Measurements from ENCODE around the gene PPP1R7. TPM values are rescaled to one million over a fixed set of nuclear protein-coding genes. Genes with fewer than 3 reads are reported as not detected.

The PPP1R7 gene
- total and polyA plus RNA-seq, 9 of the 15 experiments (the other 6 are each of a cell fraction or from before 2014, with no cell fraction given) = 37.5 to 75.0 (median 50.5) TPM

GRCh38 chr2:241225545-241225944, 75.3 kb downstream of the PPP1R7 start:
- H3K9me1 ChIP-seq (ENCODE audit: control insufficient read depth, insufficient read depth, low read length) = peaks cover 8% of the 10 kb centered on the region
- FAIRE-seq (no peak), ATAC-seq (no peak), DNase-seq (ENCODE audit: extremely low read depth in 1 of 4, low spot score in 3 of 4) (no peak)
- no peak overlapping the region for H3K27ac ChIP-seq (ENCODE audit: extremely low read depth, low read depth, low read length)
- no peak overlapping the region for H2AFZ ChIP-seq (ENCODE audit: low read depth, low read length)
- peaks cover 46% of the 10 kb centered on the region; the same call in 2 of the 3 replicates for H3K36me3 ChIP-seq (ENCODE audit: control insufficient read depth, insufficient read depth, low read length)
- BruUV-seq (replicated peaks) = no TSS peak
- H3K4me1 ChIP-seq (replicated peaks in 1 of 2; ENCODE audit: control insufficient read depth in 2 of 2, insufficient read depth in 2 of 2, low read length in 2 of 2) = peaks cover 2 to 31% of the 10 kb centered on the region in 2 experiments; a peak in 3 of 5 replicates
- no peak overlapping the region for H3K4me2 ChIP-seq (ENCODE audit: insufficient read depth, low read length)
- no peaks in the 10 kb centered on the region for H3K9me3 ChIP-seq (replicated peaks; ENCODE audit: control insufficient read depth, insufficient read depth, low read depth, low read length)
- H3K4me3 ChIP-seq = no peak overlapping the region
- no peak for TF ChIP-seq MTA2 (IDR thresholded peaks at IDR 0.05; ENCODE audit: low read depth)
- TF ChIP-seq HNRNPUL1 (IDR thresholded peaks at IDR 0.05; ENCODE audit: low read length) = no peak
- 0 out of 2 replicates have a peak, but pooled peaks have one; percentile 28 for TF ChIP-seq POLR2G (IDR thresholded peaks at IDR 0.05; ENCODE audit: low read depth, low read length)
- intact Hi-C loops (cut with micrococcal nuclease) = no loop called here
- WGBS (ENCODE audit: insufficient coverage, low coverage, missing lambda C conversion rate) = 98% methylated on average over 14 of the region's 16 CpGs
- no peaks in the 10 kb centered on the region for H3K27me3 ChIP-seq (ENCODE audit: control insufficient read depth in 2 of 2, insufficient read depth in 2 of 2, low read length in 2 of 2)
- no peak overlapping the region for H3K9ac ChIP-seq (ENCODE audit: insufficient read depth in 1 of 2, low read depth in 2 of 2, low read length in 2 of 2)
- H4K20me1 ChIP-seq (replicated peaks; ENCODE audit: control insufficient read depth, insufficient read depth, low read length) = peaks cover 11% of the 10 kb centered on the region; the same call in 1 of the 2 replicates
- H3K79me2 ChIP-seq (ENCODE audit: control insufficient read depth, insufficient read depth, low read length) = peaks cover 2% of the 10 kb centered on the region; the same call in 2 of the 3 replicates
- CTCF ChIA-PET (ENCODE audit: low intra/inter-chr PET ratio) = no interaction called here
- in situ Hi-C loops (cut with MboI) = no loop called here
- POLR2A ChIA-PET = interaction anchor here (0.5 to 1.3 kb wide), 4 partner anchors 9 to 244 kb away, joined by 3 to 7 read pairs (median 3); no protein-coding TSS in a partner anchor

- ATAC-seq (no peak), FAIRE-seq (no peak), DNase-seq (ENCODE audit: extremely low read depth in 1 of 4, low spot score in 3 of 4) (no peak)
- no peak overlapping the region for H3K4me3 ChIP-seq
- no peaks in the 10 kb centered on the region for H3K9me3 ChIP-seq (replicated peaks; ENCODE audit: control insufficient read depth, insufficient read depth, low read depth, low read length)
- intact Hi-C loops (cut with micrococcal nuclease) = no loop called here
- H3K9me1 ChIP-seq (ENCODE audit: control insufficient read depth, insufficient read depth, low read length) = peaks cover 8% of the 10 kb centered on the region
- in situ Hi-C loops (cut with MboI) = no loop called here
- no peak overlapping the region for H3K9ac ChIP-seq (ENCODE audit: insufficient read depth in 1 of 2, low read depth in 2 of 2, low read length in 2 of 2)
- H3K36me3 ChIP-seq (ENCODE audit: control insufficient read depth, insufficient read depth, low read length) = peaks cover 50% of the 10 kb centered on the region; the same call in 2 of the 3 replicates
- H3K79me2 ChIP-seq (ENCODE audit: control insufficient read depth, insufficient read depth, low read length) = no peaks in the 10 kb centered on the region
- no TSS peak for BruUV-seq (replicated peaks)
- peaks cover 11% of the 10 kb centered on the region; the same call in 1 of the 2 replicates for H4K20me1 ChIP-seq (replicated peaks; ENCODE audit: control insufficient read depth, insufficient read depth, low read length)
- H3K27ac ChIP-seq (ENCODE audit: extremely low read depth, low read depth, low read length) = no peak overlapping the region
- ChIA-PET CTCF (ENCODE audit: low intra/inter-chr PET ratio) (no interaction called here), POLR2A (interaction anchor here (0.9 to 1.3 kb wide), 2 partner anchors 8 to 10 kb away, joined by 3 to 7 read pairs; no protein-coding TSS in a partner anchor)
- TF ChIP-seq PURB (CRISPR knock-in tag; IDR thresholded peaks at IDR 0.05; ENCODE audit: low read depth) (no peak), POLR2G (IDR thresholded peaks at IDR 0.05; ENCODE audit: low read depth, low read length) (peak; percentile 40; the same call in 1 of the 2 replicates)
- 88% methylated on average over 10 of the region's 16 CpGs for WGBS (ENCODE audit: insufficient coverage, low coverage, missing lambda C conversion rate)
- H3K4me2 ChIP-seq (ENCODE audit: insufficient read depth, low read length) = no peak overlapping the region
- H3K4me1 ChIP-seq (replicated peaks in 1 of 2; ENCODE audit: control insufficient read depth in 2 of 2, insufficient read depth in 2 of 2, low read length in 2 of 2) = peaks cover 2 to 31% of the 10 kb centered on the region in 2 experiments; a peak in 3 of 5 replicates
- no peaks in the 10 kb centered on the region for H3K27me3 ChIP-seq (ENCODE audit: control insufficient read depth in 2 of 2, insufficient read depth in 2 of 2, low read length in 2 of 2)
- no peak overlapping the region for H2AFZ ChIP-seq (ENCODE audit: low read depth, low read length)
Measured at GRCh38 chr2:241225983-241226382, 75.7 kb downstream of the PPP1R7 start.

All from K562 (cell line).